Stomach smooth muscle (tissue), 2 donors: ENCODE results near the gene MRPL2.

Source experiments
- H3K27ac ChIP-seq: one replicate; pipeline ENCODE4 v1.7.0; 2013; ENCODE audit warnings: mild to moderate bottlenecking, low read length, inconsistent platforms
- H3K27me3 ChIP-seq, 2 donors: one replicate each; pipeline ENCODE4 v1.7.0; 2013; ENCODE audit warnings: low read length in 2 of 2; ENCODE audit not compliant: insufficient read depth in 2 of 2, control insufficient read depth in 1 of 2
- H3K36me3 ChIP-seq, 2 donors: one replicate each; pipeline ENCODE4 v1.7.0; 2013; ENCODE audit warnings: low read length in 2 of 2; ENCODE audit not compliant: control insufficient read depth in 2 of 2, insufficient read depth in 2 of 2
- H3K4me1 ChIP-seq: one replicate; pipeline ENCODE4 v1.7.0; 2013; ENCODE audit warnings: low read length; ENCODE audit not compliant: control insufficient read depth, insufficient read depth
- H3K4me3 ChIP-seq, 2 donors: one replicate each; pipeline ENCODE4 v1.7.0; 2013; ENCODE audit warnings: low read length in 2 of 2
- H3K9ac ChIP-seq, 2 donors: one replicate each; pipeline ENCODE4 v1.7.0; 2013; ENCODE audit warnings: low read length in 2 of 2, mild to moderate bottlenecking in 1 of 2
- H3K9me3 ChIP-seq, 2 donors: one replicate each; pipeline ENCODE4 v1.7.0; 2013; ENCODE audit warnings: low read length in 2 of 2; ENCODE audit not compliant: control insufficient read depth in 2 of 2
- donor health status: healthy.
- donor health status: Pancreatic carcinoma.

The MRPL2 gene

DNA sequence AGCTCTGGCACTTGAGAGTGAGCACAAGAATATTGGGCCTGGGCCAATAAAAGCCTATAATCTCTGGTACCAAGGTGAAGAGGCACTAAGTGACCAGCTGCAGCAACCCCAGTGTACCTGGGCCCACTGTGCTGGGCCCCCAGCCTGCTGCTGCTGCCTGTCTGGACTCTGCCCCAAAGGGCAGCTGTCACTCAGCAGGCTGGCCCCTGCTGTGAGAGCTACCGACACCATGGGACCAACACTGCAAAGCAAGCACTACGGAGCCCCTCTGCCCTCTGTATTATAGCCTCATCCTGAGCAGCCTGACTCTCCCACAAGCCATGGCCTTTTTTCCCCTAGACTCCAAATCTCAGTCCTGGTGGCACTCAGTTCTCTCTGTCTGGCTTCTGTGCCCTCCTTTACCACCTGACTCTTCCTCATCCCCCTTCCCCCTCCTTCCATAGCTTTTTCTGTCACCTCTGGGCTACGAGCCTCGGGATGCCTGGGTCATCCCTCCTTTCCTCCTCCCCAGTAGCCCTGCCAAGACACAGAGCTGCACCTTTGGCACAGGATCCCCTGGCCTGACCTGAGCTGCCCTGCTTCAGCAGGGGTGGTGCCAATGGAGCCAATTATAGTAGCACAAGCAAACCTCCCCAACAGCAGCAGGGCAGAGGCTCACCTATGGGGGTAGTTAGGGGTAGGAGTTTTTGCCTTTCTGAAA lies 23.6 kb downstream of the MRPL2 start:
- Histone ChIP-seq H3K27ac (no peak overlapping the region), H3K9ac (no peak overlapping the region), H3K9me3 (no peaks in the 10 kb centered on the region), H3K36me3 (peaks cover 32 to 38% of the 10 kb centered on the region in 2 donors), H3K27me3 (no peaks in the 10 kb centered on the region), H3K4me3 (no peak overlapping the region), H3K4me1 (no peaks in the 10 kb centered on the region)

DNA sequence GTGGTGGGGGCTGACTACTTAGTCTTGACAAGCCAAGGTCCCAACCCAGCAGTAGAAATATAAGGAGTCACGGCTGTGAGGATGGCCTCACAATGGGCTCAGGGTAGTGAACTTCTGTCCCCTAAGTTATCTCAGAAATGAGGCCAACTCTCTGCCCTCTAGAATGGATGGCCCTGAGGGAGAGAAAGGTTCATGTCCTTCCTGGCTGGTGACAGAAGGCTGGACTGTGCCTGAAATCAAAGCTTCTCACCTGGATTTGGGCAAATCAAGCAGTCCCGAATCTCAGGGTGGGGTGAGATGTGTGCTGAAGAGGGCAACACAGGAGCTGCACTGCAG lies 25.1 kb downstream of the MRPL2 start:
- H3K27me3 ChIP-seq = no peaks in the 10 kb centered on the region
- no peak overlapping the region for H3K4me3 ChIP-seq
- no peak overlapping the region for H3K9ac ChIP-seq
- no peak overlapping the region for H3K27ac ChIP-seq
- no peaks in the 10 kb centered on the region for H3K4me1 ChIP-seq
- peaks cover 29 to 41% of the 10 kb centered on the region in 2 donors for H3K36me3 ChIP-seq
- no peaks in the 10 kb centered on the region for H3K9me3 ChIP-seq

DNA sequence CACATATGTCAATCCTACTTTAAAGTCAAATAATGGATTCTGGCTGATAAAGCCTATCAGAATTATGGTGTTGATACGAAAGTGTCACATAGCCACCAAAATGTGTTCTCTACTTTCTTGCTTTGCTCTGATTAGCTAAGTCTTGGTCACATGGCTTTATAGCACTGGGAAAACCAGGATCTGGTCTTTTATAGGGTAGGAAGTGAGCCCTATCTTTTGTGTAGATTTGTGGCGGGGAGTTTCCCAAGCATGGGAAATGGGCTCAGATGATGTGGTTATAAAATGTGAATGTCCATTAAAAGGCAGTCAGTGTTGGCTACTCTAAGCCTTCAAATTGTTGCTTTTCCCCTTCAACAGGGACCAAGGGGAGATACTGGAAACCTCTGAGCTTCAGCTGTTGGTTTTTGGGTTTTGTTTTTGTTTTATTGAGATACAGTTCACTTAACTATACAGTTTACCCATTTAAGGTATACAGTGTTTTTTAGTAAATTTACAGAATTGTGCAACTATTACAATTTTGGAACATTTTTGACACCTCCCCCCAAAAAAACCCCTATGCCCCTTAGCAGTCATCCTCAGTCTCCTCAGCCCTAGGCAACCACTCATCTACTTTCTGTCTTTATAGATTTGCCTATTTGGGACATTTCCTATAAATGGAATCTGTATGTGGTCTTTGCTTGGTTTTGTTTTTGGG lies 25.6 kb downstream of the MRPL2 start:
- Histone ChIP-seq H3K36me3 (peaks cover 34 to 46% of the 10 kb centered on the region in 2 donors), H3K9ac (no peak overlapping the region), H3K27me3 (no peaks in the 10 kb centered on the region), H3K4me1 (no peaks in the 10 kb centered on the region), H3K27ac (no peak overlapping the region), H3K9me3 (no peaks in the 10 kb centered on the region), H3K4me3 (no peak overlapping the region)

DNA sequence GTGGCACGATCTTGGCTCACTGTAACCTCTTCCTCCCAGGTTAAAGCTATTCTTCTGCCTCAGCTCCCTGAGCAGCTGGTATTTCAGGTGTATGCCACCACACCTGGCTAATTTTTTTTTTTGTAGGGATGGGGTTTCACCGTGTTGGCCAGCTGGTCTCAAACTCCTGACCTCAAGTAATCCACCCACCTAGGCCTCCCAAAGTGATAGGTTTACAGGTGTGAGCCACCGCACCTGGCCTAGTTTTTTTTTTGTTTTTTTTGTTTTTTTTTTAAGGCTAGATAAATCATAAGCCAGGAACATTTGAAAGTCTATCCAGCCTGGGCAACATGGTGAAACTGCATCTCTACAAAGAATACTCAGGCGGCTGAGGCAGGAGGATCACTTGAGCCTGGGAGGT lies 26.9 kb downstream of the MRPL2 start:
- H3K27ac ChIP-seq = no peak overlapping the region
- H3K36me3 ChIP-seq = peaks cover 32 to 42% of the 10 kb centered on the region in 2 donors
- no peak overlapping the region for H3K4me3 ChIP-seq
- no peak overlapping the region for H3K9ac ChIP-seq
- no peaks in the 10 kb centered on the region for H3K9me3 ChIP-seq
- no peaks in the 10 kb centered on the region for H3K4me1 ChIP-seq
- no peaks in the 10 kb centered on the region for H3K27me3 ChIP-seq

DNA sequence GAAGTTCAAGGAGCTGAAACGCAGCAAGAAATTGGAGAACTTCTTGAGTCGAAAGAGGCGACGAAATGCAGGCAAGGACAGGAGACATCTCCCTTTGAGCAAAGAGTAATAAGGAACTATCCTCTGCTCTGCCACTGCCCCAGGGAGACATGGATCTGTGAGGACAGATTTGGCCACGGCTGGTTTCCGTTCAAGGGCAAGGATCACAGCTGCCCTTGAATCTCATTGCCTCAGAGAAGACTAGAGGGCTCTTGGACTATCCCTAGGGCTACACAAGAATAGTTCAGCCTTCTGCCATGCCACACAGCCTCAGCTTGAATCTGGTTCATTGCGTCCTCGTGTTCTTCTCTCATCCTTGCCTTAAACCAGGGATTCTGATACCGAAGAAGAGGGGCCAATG lies 30.1 kb downstream of the MRPL2 start:
- H3K27ac ChIP-seq = no peak overlapping the region
- no peak overlapping the region for H3K9ac ChIP-seq
- no peaks in the 10 kb centered on the region for H3K4me1 ChIP-seq
- no peaks in the 10 kb centered on the region for H3K9me3 ChIP-seq
- H3K27me3 ChIP-seq = no peaks in the 10 kb centered on the region
- no peak overlapping the region for H3K4me3 ChIP-seq
- peaks cover 35 to 53% of the 10 kb centered on the region in 2 donors for H3K36me3 ChIP-seq

DNA sequence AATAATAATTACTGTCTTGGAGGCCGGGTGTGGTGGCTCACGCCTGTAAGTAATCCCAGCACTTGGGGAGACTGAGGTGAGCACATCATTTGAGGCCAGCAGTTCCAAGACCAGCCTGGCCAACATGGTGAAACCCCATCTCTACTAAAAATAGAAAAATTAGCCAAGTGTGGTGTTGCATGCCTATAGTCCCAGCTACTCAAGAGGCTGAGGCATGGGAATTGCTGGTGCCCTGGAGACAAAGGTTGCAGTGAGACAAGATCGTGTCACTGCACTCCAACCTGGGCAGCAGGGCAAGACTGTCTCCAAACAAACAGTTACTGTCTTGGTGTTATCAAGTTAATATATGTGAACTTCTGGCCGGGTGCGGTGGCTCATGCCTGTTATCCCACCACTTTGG lies 32.9 kb downstream of the MRPL2 start:
- H3K9ac ChIP-seq = no peak overlapping the region
- H3K4me3 ChIP-seq = no peak overlapping the region
- no peak overlapping the region for H3K27ac ChIP-seq
- H3K27me3 ChIP-seq = no peaks in the 10 kb centered on the region
- H3K9me3 ChIP-seq = no peaks in the 10 kb centered on the region
- H3K4me1 ChIP-seq = no peaks in the 10 kb centered on the region
- H3K36me3 ChIP-seq = peaks cover 32 to 44% of the 10 kb centered on the region in 2 donors

DNA sequence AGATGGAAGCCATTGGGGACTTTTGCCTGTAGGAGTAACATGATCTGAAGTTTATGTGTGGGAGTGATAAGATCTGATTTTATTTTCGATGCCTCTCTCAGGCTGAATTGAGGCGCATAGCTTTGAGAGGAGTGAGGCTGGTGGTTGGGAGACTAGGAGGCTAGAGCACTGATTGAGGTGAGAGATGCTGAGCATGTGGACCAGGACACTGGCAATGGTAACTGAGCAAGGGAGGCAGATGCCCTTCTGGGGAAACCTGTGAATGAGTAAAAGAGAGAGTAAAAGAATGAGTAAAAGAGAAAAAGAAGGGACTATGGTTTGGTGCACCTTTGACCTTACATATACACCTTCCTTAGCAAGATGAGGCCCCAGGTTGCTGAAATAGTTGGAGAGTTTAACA lies 34.8 kb downstream of the MRPL2 start:
- Histone ChIP-seq H3K4me3 (no peak overlapping the region), H3K36me3 (peaks cover 32 to 40% of the 10 kb centered on the region in 2 donors), H3K27ac (no peak overlapping the region)

DNA sequence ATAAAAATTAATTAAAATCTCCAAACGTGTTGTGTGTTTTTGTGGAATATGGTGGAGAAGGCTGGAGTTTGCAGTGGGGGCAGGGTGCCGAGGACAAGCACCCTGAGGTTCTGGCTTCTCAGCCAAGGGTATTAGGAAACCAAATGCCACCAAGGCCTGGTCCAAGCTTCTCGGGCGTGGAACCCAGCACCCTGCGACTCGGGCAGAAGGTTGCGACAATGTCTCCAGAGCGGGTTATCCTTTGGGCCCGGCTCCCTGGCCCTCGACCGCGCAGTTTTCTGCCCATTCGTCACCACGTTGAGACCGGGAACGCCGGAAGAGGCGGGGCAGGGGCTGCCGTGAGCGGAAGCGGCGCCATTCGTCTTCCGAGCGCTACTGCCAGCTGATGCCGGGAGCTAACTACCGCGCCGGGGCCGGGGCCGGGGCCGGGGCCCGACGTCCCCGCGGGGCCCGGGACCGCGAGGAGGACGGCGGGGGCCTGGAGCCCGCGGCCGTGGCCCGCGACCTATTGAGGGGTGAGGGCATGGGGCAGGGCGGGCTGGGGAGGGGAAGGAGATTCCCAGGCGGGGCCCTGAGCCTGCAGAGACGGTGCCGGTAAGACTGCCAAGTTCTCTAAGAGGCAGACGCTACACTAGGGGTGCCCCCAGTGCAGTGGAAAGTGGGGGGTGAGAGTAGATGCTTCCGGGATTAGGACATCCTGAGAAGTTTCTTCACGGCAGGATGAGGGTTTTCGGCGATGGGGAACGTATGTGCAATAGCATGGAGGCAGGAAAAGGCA lies 37.8 kb downstream of the MRPL2 start, which contains the start of gene RRP36:
Gene RRP36 (plus strand): TSS at position 354 of the 778 bp plus-strand sequence. CDS start 32 bp downstream, at position 386.
- no peaks in the 10 kb centered on the region for H3K9me3 ChIP-seq
- peak within 1 kb of the TSS; percentile 82 for H3K27ac ChIP-seq
- peaks cover 22 to 39% of the 10 kb centered on the region in 2 donors for H3K36me3 ChIP-seq
- peak within 1 kb of the TSS; percentile 86 to 98 for H3K4me3 ChIP-seq
- peak within 1 kb of the TSS; percentile 84 to 87 for H3K9ac ChIP-seq
- no peaks in the 10 kb centered on the region for H3K27me3 ChIP-seq
- H3K4me1 ChIP-seq = peaks cover 28% of the 10 kb centered on the region

More for the DNA sequence above, 34.8 kb downstream of the MRPL2 start:
- Histone ChIP-seq H3K4me1 (peaks cover 9% of the 10 kb centered on the region), H3K27me3 (no peaks in the 10 kb centered on the region), H3K9ac (no peak overlapping the region), H3K9me3 (no peaks in the 10 kb centered on the region)

DNA sequence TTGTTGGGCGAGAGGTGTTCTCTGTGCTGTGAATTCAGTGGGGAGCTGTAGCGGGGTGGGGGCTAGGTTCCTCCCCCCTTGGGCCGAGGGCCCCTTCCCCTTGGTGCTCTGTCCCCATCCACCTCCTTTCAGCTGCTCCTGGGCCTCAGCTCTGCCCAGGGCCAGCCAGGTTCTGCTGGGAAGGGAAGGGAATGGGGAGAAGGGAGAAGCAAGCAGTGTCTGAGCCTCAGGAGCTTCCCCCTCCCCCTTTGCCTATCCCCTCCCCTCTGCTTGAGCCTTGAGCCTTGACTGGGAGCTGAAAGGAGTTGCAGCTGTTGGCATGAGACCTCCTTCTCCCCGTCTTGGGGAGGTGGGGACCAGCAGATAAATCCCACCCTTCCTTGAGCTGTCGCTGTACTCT lies 38.4 kb downstream of the MRPL2 start:
- peaks cover 19 to 33% of the 10 kb centered on the region in 2 donors for H3K36me3 ChIP-seq
- no peaks in the 10 kb centered on the region for H3K27me3 ChIP-seq
- peak overlapping the region; percentile 73 to 98 for H3K4me3 ChIP-seq
- peaks cover 34% of the 10 kb centered on the region for H3K4me1 ChIP-seq
- H3K9me3 ChIP-seq = no peaks in the 10 kb centered on the region
- H3K9ac ChIP-seq = peak overlapping the region; percentile 80 to 87
- H3K27ac ChIP-seq = peak overlapping the region; percentile 82

DNA sequence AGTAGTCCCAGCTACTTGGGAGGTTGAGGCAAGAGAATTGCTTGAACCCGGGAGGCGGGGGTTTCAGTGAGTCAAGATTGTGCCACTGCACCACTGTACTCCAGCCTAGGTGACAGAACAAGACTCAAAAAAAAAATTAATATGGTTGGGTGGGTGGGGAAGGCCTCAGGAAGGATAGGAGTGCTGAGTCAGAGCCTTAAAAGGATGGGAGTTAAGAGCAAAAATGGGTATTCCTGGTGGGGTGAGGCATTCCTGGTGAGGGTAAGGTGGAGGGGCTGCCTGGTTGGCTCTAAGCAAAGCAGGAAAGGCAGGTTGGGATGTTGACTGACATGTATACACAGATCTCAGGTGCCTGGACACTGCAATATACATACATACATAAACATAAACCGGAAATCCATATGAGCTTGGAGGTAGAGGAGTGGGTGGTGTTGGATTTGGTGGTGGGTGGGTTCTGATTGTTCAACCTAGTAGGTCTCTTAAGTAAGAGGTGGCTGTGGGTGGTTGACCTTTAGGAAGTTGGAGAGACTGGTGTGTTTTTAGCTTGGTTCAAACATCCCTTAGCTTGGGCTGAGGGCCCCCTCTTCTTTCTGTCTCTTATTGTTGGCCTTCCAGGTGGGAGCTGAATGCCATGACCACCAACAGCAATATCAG lies 39.1 kb downstream of the MRPL2 start:
- no peaks in the 10 kb centered on the region for H3K9me3 ChIP-seq
- H3K36me3 ChIP-seq = peaks cover 16 to 32% of the 10 kb centered on the region in 2 donors
- H3K4me3 ChIP-seq = peak overlapping the region in 1 of 2 donors; percentile 98
- no peaks in the 10 kb centered on the region for H3K27me3 ChIP-seq
- no peak overlapping the region for H3K9ac ChIP-seq
- peaks cover 41% of the 10 kb centered on the region for H3K4me1 ChIP-seq
- H3K27ac ChIP-seq = peak overlapping the region; percentile 82
